CD4-positive, alpha-beta T cell treated with Interleukin-4 for 1 hour (primary cell): ENCODE results near the gene PARP14.
"Not testable (repeated sequence)": the region's sequence is repeated elsewhere in the genome, so short reads cannot be mapped to it uniquely, and the experiment has no call there.

ENCODE experiments used
- DNase-seq, 2 donors: peaks; one replicate each; pipeline ENCODE4 v3.0.0-alpha.2; 2020 to 2022

The PARP14 gene

GRCh38 chr3:122680475-122681283 is at the start of gene PARP14:
Gene PARP14, plus strand, starts transcription at chr3:122680839. Its CDS starts 45 bp downstream, at chr3:122680884.
- peak; percentile 68 to 82 for DNase-seq

- DNase-seq, result no peak
These were observed 44.9 kb upstream of the PARP14 start for GRCh38 chr3:122635789-122636188.

- no peak for DNase-seq
These were observed 43.9 kb upstream of the PARP14 start for GRCh38 chr3:122636697-122637096.

- no peak for DNase-seq
These were observed 40.1 kb upstream of the PARP14 start for GRCh38 chr3:122640437-122640999.

GRCh38 chr3:122642935-122643334 is 37.7 kb upstream of the PARP14 start:
- DNase-seq, result peak in 1 of 2 donors; percentile 40

GRCh38 chr3:122646146-122646988 is 34.3 kb upstream of the PARP14 start:
- DNase-seq, result peak in 1 of 2 donors; percentile 53

- not testable (repeated sequence) for DNase-seq
These were observed 29.3 kb upstream of the PARP14 start for GRCh38 chr3:122651233-122651907.

GRCh38 chr3:122651962-122652361 is 28.7 kb upstream of the PARP14 start:
- DNase-seq, result not testable (repeated sequence)

GRCh38 chr3:122658336-122658735 is 22.3 kb upstream of the PARP14 start:
- DNase-seq, result not testable (repeated sequence)

- no peak for DNase-seq
These were observed 20.2 kb upstream of the PARP14 start for GRCh38 chr3:122660297-122660974.

- no peak for DNase-seq
These were observed 19.0 kb upstream of the PARP14 start for GRCh38 chr3:122661633-122662032.

GRCh38 chr3:122662505-122662904 is 18.1 kb upstream of the PARP14 start:
- DNase-seq, result no peak

GRCh38 chr3:122665226-122665786 is 15.3 kb upstream of the PARP14 start:
- DNase-seq, result no peak

- DNase-seq, result no peak
These were observed 14.8 kb upstream of the PARP14 start for GRCh38 chr3:122665881-122666280.

- DNase-seq, result no peak
These were observed 11.5 kb upstream of the PARP14 start for GRCh38 chr3:122668930-122669730.

GRCh38 chr3:122671553-122671952 is 9.1 kb upstream of the PARP14 start:
- DNase-seq, result no peak

GRCh38 chr3:122674339-122674738 is 6.3 kb upstream of the PARP14 start:
- DNase-seq, result no peak

- DNase-seq, result no peak
These were observed 3.9 kb upstream of the PARP14 start for GRCh38 chr3:122676759-122677158.

GRCh38 chr3:122677216-122677615 is 3.4 kb upstream of the PARP14 start:
- DNase-seq, result no peak

- no peak for DNase-seq
These were observed 2.1 kb upstream of the PARP14 start for GRCh38 chr3:122678506-122678905.
